HT1080 (cell line): ENCODE data around the gene CLCA1. TPM values are rescaled to one million over a fixed set of nuclear protein-coding genes. Genes with fewer than 3 reads are reported as not detected.

ENCODE experiments used
- DNase-seq: peaks from one replicate; pipeline ENCODE4 v3.0.0-alpha.2; 2015; ENCODE audit warnings: low read depth
- total RNA-seq: library from RNA; depleted of rRNA; stranded (reverse); fragments of >200 nt; shearing (Covaris generic); gene quantifications from 2 replicates; pipeline ENCODE4 v1.2.3, GENCODE V29; 2014

The CLCA1 gene
- total RNA-seq, 1 experiment from 2014 or later, result not detected

GRCh38 chr1:86464819-86465218 lies 3.9 kb upstream of the CLCA1 start:
- no peak for DNase-seq

GRCh38 chr1:86466109-86466844 lies 2.5 kb upstream of the CLCA1 start:
- DNase-seq, result no peak

- peak; percentile 77 for DNase-seq
These were observed 1.7 kb upstream of the CLCA1 start for GRCh38 chr1:86466986-86467385.

GRCh38 chr1:86470859-86471258 lies 2.1 kb downstream of the CLCA1 start:
- no peak for DNase-seq

- no peak for DNase-seq
These were observed 2.6 kb downstream of the CLCA1 start for GRCh38 chr1:86471291-86471690.

GRCh38 chr1:86472152-86472551 lies 3.4 kb downstream of the CLCA1 start:
- no peak for DNase-seq

GRCh38 chr1:86472767-86473166 lies 4.0 kb downstream of the CLCA1 start:
- no peak for DNase-seq

GRCh38 chr1:86477256-86477655 lies 8.5 kb downstream of the CLCA1 start:
- DNase-seq, result no peak

GRCh38 chr1:86477682-86478081 lies 9.0 kb downstream of the CLCA1 start:
- no peak for DNase-seq

GRCh38 chr1:86478416-86479156 lies 9.9 kb downstream of the CLCA1 start:
- no peak for DNase-seq

GRCh38 chr1:86481966-86482365 lies 13.2 kb downstream of the CLCA1 start:
- DNase-seq, result no peak

- DNase-seq, result peak; percentile 74
These were observed 18.5 kb downstream of the CLCA1 start for GRCh38 chr1:86487131-86487810.

GRCh38 chr1:86487811-86488141 lies 19.0 kb downstream of the CLCA1 start:
- no peak for DNase-seq

GRCh38 chr1:86489242-86489878 lies 20.6 kb downstream of the CLCA1 start:
- DNase-seq, result no peak

GRCh38 chr1:86491171-86491950 lies 22.6 kb downstream of the CLCA1 start:
- no peak for DNase-seq

- no peak for DNase-seq
These were observed 29.6 kb downstream of the CLCA1 start for GRCh38 chr1:86498281-86498680.

- no peak for DNase-seq
These were observed 31.4 kb downstream of the CLCA1 start for GRCh38 chr1:86499987-86500593.

- DNase-seq, result no peak
These were observed 32.0 kb downstream of the CLCA1 start for GRCh38 chr1:86500714-86501113.

- DNase-seq, result peak; percentile 33
These were observed 33.5 kb downstream of the CLCA1 start for GRCh38 chr1:86502125-86502646.

GRCh38 chr1:86502721-86503405 lies 34.1 kb downstream of the CLCA1 start:
- no peak for DNase-seq
